Lung (tissue), 12 donors: ENCODE results near the gene SMAD6. TPM values are rescaled to one million over a fixed set of nuclear protein-coding genes. Genes with fewer than 3 reads are reported as not detected.

Experiments used
- ATAC-seq: fragments of 200-7000 bp; cut with Tn5 transposase; one replicate; pipeline ENCODE4 v1.9.1; 2020; ENCODE audit warnings: moderate number of reproducible peaks; ENCODE audit not compliant: insufficient read depth, low FRiP score
- DNase-seq, 3 donors: peaks; one replicate each; pipeline ENCODE4 v3.0.0-alpha.2; 2013 to 2017
- H3K27ac ChIP-seq, 2 donors: one replicate each; pipeline ENCODE4 v1.5.1; 2013; ENCODE audit warnings: mild to moderate bottlenecking in 2 of 2, moderate library complexity in 2 of 2, control low read depth in 1 of 2, inconsistent platforms in 1 of 2, low read depth in 1 of 2, low read length in 1 of 2
- H3K27me3 ChIP-seq, 3 donors: one replicate each; pipeline ENCODE4 v1.5.1; 2013; ENCODE audit warnings: low read length in 2 of 3; ENCODE audit not compliant: control insufficient read depth in 3 of 3, insufficient read depth in 3 of 3
- H3K36me3 ChIP-seq, 4 donors: one replicate each; pipeline ENCODE4 v1.5.1; 2013; ENCODE audit warnings: low read length in 4 of 4, mild to moderate bottlenecking in 1 of 4, moderate library complexity in 1 of 4; ENCODE audit not compliant: control insufficient read depth in 4 of 4, insufficient read depth in 4 of 4
- H3K4me1 ChIP-seq, 5 donors: one replicate each; pipeline ENCODE4 v1.5.1; 2013; ENCODE audit warnings: low read length in 5 of 5, mild to moderate bottlenecking in 2 of 5, moderate library complexity in 1 of 5; ENCODE audit not compliant: control insufficient read depth in 5 of 5, insufficient read depth in 5 of 5
- H3K4me3 ChIP-seq: one replicate; pipeline ENCODE4 v1.5.1; 2013; ENCODE audit warnings: mild to moderate bottlenecking, control low read depth, moderate library complexity
- H3K9ac ChIP-seq, 2 donors: one replicate each; pipeline ENCODE4 v1.5.1; 2013; ENCODE audit warnings: low read length in 2 of 2, control low read depth in 1 of 2; ENCODE audit not compliant: insufficient read depth in 1 of 2
- H3K9me3 ChIP-seq, 4 donors: one replicate each; pipeline ENCODE4 v1.5.1; 2013; ENCODE audit warnings: low read length in 3 of 4, mild to moderate bottlenecking in 1 of 4, moderate library complexity in 1 of 4; ENCODE audit not compliant: control insufficient read depth in 4 of 4, insufficient read depth in 3 of 4
- CTCF ChIP-seq: IDR thresholded peaks from 2 replicates; pipeline ENCODE4 v1.5.1; 2012; ENCODE audit warnings: mild to moderate bottlenecking; ENCODE audit errors: control extremely low read depth, extremely low read depth
- WGBS, 2 donors: extraction: QIAGEN DNeasy Blood & Tissue Kit; methylation state at CpG; one replicate each; pipeline ENCODE4 v1.1.7; 2013; 5-methylcytosine and 5-hydroxymethylcytosine counted together
- polyA plus RNA-seq, 2 donors: library from polyadenylated mRNA; stranded (reverse); fragments of 200-250 nt; gene quantifications; one replicate each; pipeline ENCODE4 v1.2.1, GENCODE V29; 2013
- total RNA-seq, 2 donors: library from RNA; depleted of rRNA in 1 of 2; stranded (reverse); fragments of >200 nt in 1 of 2; gene quantifications; one replicate each; pipeline ENCODE4 v1.2.1, GENCODE V29; 2014 to 2021
- donor health status: control.
- donor health status: control.
- donor health status: Bipolar disorder and iron deficiency.
- donor health status: healthy.
- donor health status: DM: yes; HTN: yes; CAD: no.

Gene SMAD6
- total and polyA plus RNA-seq, 4 donors: 24.2 to 67.9 (median 59.1) TPM

- TF ChIP-seq CTCF: no peak
- Histone ChIP-seq H3K36me3 (no peaks in the 10 kb centered on the region), H3K27ac (peak overlapping the region in 1 of 2 donors; percentile 59), H3K27me3 (no peaks in the 10 kb centered on the region), H3K9ac (no peak overlapping the region), H3K9me3 (no peaks in the 10 kb centered on the region), H3K4me1 (peaks cover 0 to 2% (median 0%) of the 10 kb centered on the region in 5 donors), H3K4me3 (no peak overlapping the region)
- ATAC-seq (peak; percentile 60), DNase-seq (peak in 1 of 3 donors; percentile 53)
- 78 to 80% methylated on average over 20 of the region's 23 CpGs for WGBS, 2 donors
These were observed 31.1 kb upstream of the SMAD6 start for GRCh38 chr15:66670762-66671580.

GRCh38 chr15:66672867-66673266, 29.2 kb upstream of the SMAD6 start:
- Histone ChIP-seq H3K4me3 (no peak overlapping the region), H3K4me1 (peaks cover 0 to 2% (median 0%) of the 10 kb centered on the region in 5 donors), H3K9me3 (no peaks in the 10 kb centered on the region), H3K27me3 (no peaks in the 10 kb centered on the region), H3K27ac (no peak overlapping the region), H3K36me3 (no peaks in the 10 kb centered on the region), H3K9ac (no peak overlapping the region)
- TF ChIP-seq CTCF: no peak
- WGBS, 2 donors: 53 to 80% methylated on average over 5 of the region's 5 CpGs
- ATAC-seq (no peak), DNase-seq (no peak)

- TF ChIP-seq CTCF: no peak
- Histone ChIP-seq H3K36me3 (no peaks in the 10 kb centered on the region), H3K4me3 (no peak overlapping the region), H3K9me3 (no peaks in the 10 kb centered on the region), H3K4me1 (peaks cover 0 to 8% (median 2%) of the 10 kb centered on the region in 5 donors), H3K27ac (no peak overlapping the region), H3K27me3 (no peaks in the 10 kb centered on the region), H3K9ac (no peak overlapping the region)
- WGBS, 2 donors: 53 to 77% methylated on average over 27 of the region's 27 CpGs
- DNase-seq (peak in 1 of 3 donors; percentile 53), ATAC-seq (no peak)
These were observed 28.4 kb upstream of the SMAD6 start for GRCh38 chr15:66673410-66674322.
